SK-N-SH (cell line): Measurements from ENCODE around the gene FAM47E. TPM values are rescaled to one million over a fixed set of nuclear protein-coding genes. Genes with fewer than 3 reads are reported as not detected.

Source experiments
- CTCF ChIA-PET: fragments of 300-600, 350-600 bp; formaldehyde crosslinking; extraction: SDS; loops from one replicate; lab custom pipeline; 2021; lab: Yijun Ruan, JAX
- POLR2A ChIA-PET: fragments of 350-600 bp; sonication (Branson Sonifier 250); formaldehyde crosslinking; extraction: SDS; loops from one replicate; lab custom pipeline; 2020; ENCODE audit warnings: antibody characterized with exemption, inconsistent platforms; lab: Yijun Ruan, JAX
- DNase-seq: peaks from one replicate; pipeline ENCODE4 v3.0.0; 2012
- H2AFZ ChIP-seq: fragments of 200-600 bp; sonication (generic); 2 replicates; pipeline ENCODE4 v1.8.1; 2016; ENCODE audit warnings: antibody characterized with exemption, mild to moderate bottlenecking, low read depth
- H3F3A ChIP-seq: fragments of 200-600 bp; sonication (generic); replicated peaks from 2 replicates; pipeline ENCODE3; 2016; ENCODE audit warnings: antibody characterized with exemption, mild to moderate bottlenecking; ENCODE audit not compliant: insufficient read depth
- H3K27ac ChIP-seq, 2 experiments: fragments of 200-500 bp in 1 of 2; fragments of 200-600 bp in 1 of 2; sonication (Bioruptor generic) in 1 of 2; sonication (generic), shearing (Covaris generic) in 1 of 2; 2 replicates each; pipeline versions ENCODE4 v1.5.1 to v1.6.1; 2014 to 2016; ENCODE audit warnings: low read depth in 2 of 2, inconsistent platforms in 1 of 2, low read length in 1 of 2, mild to moderate bottlenecking in 1 of 2, mixed read lengths in 1 of 2
- H3K27me3 ChIP-seq: fragments of 200-600 bp; sonication (generic), shearing (Covaris generic); 2 replicates; pipeline ENCODE4 v1.6.1; 2016; ENCODE audit warnings: mixed run types; ENCODE audit not compliant: insufficient read depth
- H3K36me3 ChIP-seq, 2 experiments: fragments of 200-500 bp in 1 of 2; fragments of 200-600 bp in 1 of 2; sonication (Bioruptor generic) in 1 of 2; sonication (generic) in 1 of 2; replicated peaks in 1 of 2; 2 replicates each; pipeline versions ENCODE3 to v1.5.1; 2014 to 2016; ENCODE audit warnings: low read length in 1 of 2, mild to moderate bottlenecking in 1 of 2; ENCODE audit not compliant: insufficient read depth in 2 of 2, control insufficient read depth in 1 of 2
- H3K4me1 ChIP-seq, 2 experiments: fragments of 200-500 bp in 1 of 2; fragments of 200-600 bp in 1 of 2; sonication (Bioruptor generic) in 1 of 2; sonication (generic), shearing (Covaris generic) in 1 of 2; 2 replicates each; pipeline versions ENCODE4 v1.5.1 to v1.6.1; 2014 to 2016; ENCODE audit warnings: low read depth in 1 of 2, low read length in 1 of 2, mixed run types in 1 of 2; ENCODE audit not compliant: insufficient read depth in 2 of 2, control insufficient read depth in 1 of 2
- H3K4me2 ChIP-seq: fragments of 200-600 bp; sonication (generic), shearing (Covaris generic); 2 replicates; pipeline ENCODE4 v1.6.1; 2017; ENCODE audit warnings: mixed run types
- H3K4me3 ChIP-seq, 2 experiments: fragments of 200-500 bp in 1 of 2; fragments of 200-600 bp in 1 of 2; sonication (Bioruptor generic) in 1 of 2; sonication (generic), shearing (Covaris generic) in 1 of 2; 2 replicates each; pipeline versions ENCODE4 v1.5.1 to v1.8.1; 2014 to 2016; ENCODE audit warnings: low read depth in 2 of 2, inconsistent platforms in 1 of 2, low read length in 1 of 2, mild to moderate bottlenecking in 1 of 2, mixed read lengths in 1 of 2, moderate library complexity in 1 of 2
- H3K79me2 ChIP-seq: fragments of 200-600 bp; sonication (generic); 2 replicates; pipeline ENCODE4 v1.8.1; 2017; ENCODE audit warnings: mild to moderate bottlenecking; ENCODE audit not compliant: insufficient read depth
- H3K9ac ChIP-seq: fragments of 200-600 bp; sonication (generic); 2 replicates; pipeline ENCODE4 v1.6.1; 2017; ENCODE audit warnings: mixed run types
- H3K9me2 ChIP-seq: fragments of 200-600 bp; sonication (generic); 2 replicates; pipeline ENCODE4 v1.6.1; 2017; ENCODE audit warnings: mixed run types
- H3K9me3 ChIP-seq: fragments of 200-600 bp; sonication (generic); 2 replicates; pipeline ENCODE4 v1.6.1; 2017; ENCODE audit warnings: mixed run types, mild to moderate bottlenecking, moderate library complexity
- H4K20me1 ChIP-seq: fragments of 200-600 bp; sonication (generic); 2 replicates; pipeline ENCODE4 v1.6.1; 2017; ENCODE audit warnings: mild to moderate bottlenecking, mixed run types; ENCODE audit not compliant: insufficient read depth
- EP300 ChIP-seq, 2 experiments: IDR thresholded peaks; 2 replicates each; pipeline versions ENCODE4 v1.4.0 to v1.6.1; 2012; ENCODE audit warnings: borderline replicate concordance in 1 of 2, low read depth in 1 of 2, low read length in 1 of 2
- EZH2phosphoT487 ChIP-seq: fragments of 200-600 bp; sonication (generic); IDR thresholded peaks from 2 replicates; pipeline ENCODE4 v1.6.1; 2017; ENCODE audit warnings: low read depth, mixed run types, mild to moderate bottlenecking, antibody characterized with exemption, moderate library complexity, borderline replicate concordance
- FOXJ3 ChIP-seq: sonication (generic); formaldehyde crosslinking; IDR thresholded peaks from 2 replicates; pipeline ENCODE4 v1.5.1; 2020; ENCODE audit warnings: mild to moderate bottlenecking, missing genetic modification reagents
- FOXM1 ChIP-seq: IDR thresholded peaks from 2 replicates; pipeline ENCODE4 v1.4.0; 2012; ENCODE audit warnings: low read depth, mild to moderate bottlenecking
- GATA2 ChIP-seq: sonication (generic); formaldehyde crosslinking; IDR thresholded peaks from 2 replicates; pipeline ENCODE4 v1.5.0; 2020; ENCODE audit warnings: mild to moderate bottlenecking, missing genetic modification reagents
- JUND ChIP-seq: IDR thresholded peaks from 2 replicates; pipeline ENCODE4 v1.4.0; 2012
- RAD21 ChIP-seq: IDR thresholded peaks from 2 replicates; pipeline ENCODE4 v1.6.1; 2012; ENCODE audit warnings: mild to moderate bottlenecking, low read length
- TAF1 ChIP-seq: IDR thresholded peaks from 2 replicates; pipeline ENCODE4 v1.6.1; 2012; ENCODE audit warnings: low read depth, mild to moderate bottlenecking, low read length, moderate library complexity, borderline replicate concordance
- WGBS: methylation state at CpG from one replicate; pipeline ENCODE4 v1.1.6; 2017; ENCODE audit warnings: low lambda C conversion rate; 5-methylcytosine and 5-hydroxymethylcytosine counted together
- polyA plus RNA-seq, 3 experiments: library from polyadenylated mRNA; depleted of rRNA; stranded (reverse); fragments of >200 nt; gene quantifications; 2 replicates each; pipeline ENCODE4 v1.2.3, GENCODE V29; 2012
- TF ChIP-seq, protein P1 (sequence below): IDR thresholded peaks from 2 replicates; pipeline ENCODE4 v1.4.0; 2012; ENCODE audit warnings: low read depth, borderline replicate concordance
- TF ChIP-seq, protein P2 (sequence below): fragments of 150-350 bp; IDR thresholded peaks from 2 replicates; pipeline ENCODE4 v1.6.1; 2017; ENCODE audit warnings: antibody characterized with exemption, low read length, low read depth, borderline replicate concordance
- TF ChIP-seq, protein P3 (sequence below): IDR thresholded peaks from 2 replicates; pipeline ENCODE4 v1.4.0; 2012; ENCODE audit warnings: low read depth, borderline replicate concordance

The FAM47E gene
- polyA plus RNA-seq, 1 of the 3 experiments (the other 2 are of a cell fraction), result 1.8 TPM

DNA sequence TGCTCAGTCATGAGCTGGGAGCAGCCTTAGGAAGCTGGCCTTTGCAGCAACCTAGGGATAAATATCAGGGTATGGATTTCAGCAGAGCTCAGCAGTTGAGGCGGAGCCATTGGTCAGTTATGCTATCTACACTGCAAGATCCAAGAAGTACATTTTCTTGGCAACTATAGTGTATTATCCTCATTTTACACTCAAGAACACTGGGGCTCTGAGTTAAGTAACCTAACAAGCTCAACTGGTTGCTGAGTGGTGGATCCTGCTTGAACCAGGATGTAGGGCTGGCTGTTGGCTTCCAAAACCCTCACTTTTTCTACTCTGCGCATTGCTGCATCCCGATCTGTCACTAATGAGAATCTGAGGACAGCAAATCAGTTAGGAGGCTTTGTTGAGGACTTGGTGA lies 36.4 kb upstream of the FAM47E start:
- H2AFZ ChIP-seq, result no peak overlapping the region
- no peak overlapping the region for H3K4me2 ChIP-seq
- H3K9me2 ChIP-seq, result no peaks in the 10 kb centered on the region
- H3K27me3 ChIP-seq, result no peaks in the 10 kb centered on the region
- H3K79me2 ChIP-seq, result peaks cover 38% of the 10 kb centered on the region
- no peaks in the 10 kb centered on the region for H3K36me3 ChIP-seq
- 100% methylated on average over 3 of the region's 3 CpGs for WGBS
- H4K20me1 ChIP-seq, result peaks cover 9% of the 10 kb centered on the region; the same call in 1 of the 2 replicates
- H3K4me1 ChIP-seq, result peaks cover 12 to 25% of the 10 kb centered on the region in 2 experiments; a peak in 3 of 4 replicates
- H3K9ac ChIP-seq, result no peak overlapping the region
- H3K27ac ChIP-seq, result no peak overlapping the region; a peak in 1 of 4 replicates
- no peak for DNase-seq
- CTCF ChIA-PET, result interaction anchor here (1.0 to 7.6 kb wide), 5 partner anchors 8 to 163 kb away, joined by 3 to 65 read pairs (median 4); no protein-coding TSS in a partner anchor
- POLR2A ChIA-PET, result interaction anchor here (1.1 to 2.7 kb wide), 3 partner anchors 16 to 91 kb away, joined by 3 to 16 read pairs (median 13); partner anchors contain the start of gene STBD1
- H3K4me3 ChIP-seq, result no peak overlapping the region
- TF ChIP-seq RAD21, result no peak
- TF ChIP-seq EZH2phosphoT487, result no peak
- no peak for TF ChIP-seq EP300 (IDR thresholded peaks at IDR 0.05; ENCODE audit: borderline replicate concordance in 1 of 2, low read depth in 1 of 2, low read length in 1 of 2)
- TF ChIP-seq, protein P1, sequence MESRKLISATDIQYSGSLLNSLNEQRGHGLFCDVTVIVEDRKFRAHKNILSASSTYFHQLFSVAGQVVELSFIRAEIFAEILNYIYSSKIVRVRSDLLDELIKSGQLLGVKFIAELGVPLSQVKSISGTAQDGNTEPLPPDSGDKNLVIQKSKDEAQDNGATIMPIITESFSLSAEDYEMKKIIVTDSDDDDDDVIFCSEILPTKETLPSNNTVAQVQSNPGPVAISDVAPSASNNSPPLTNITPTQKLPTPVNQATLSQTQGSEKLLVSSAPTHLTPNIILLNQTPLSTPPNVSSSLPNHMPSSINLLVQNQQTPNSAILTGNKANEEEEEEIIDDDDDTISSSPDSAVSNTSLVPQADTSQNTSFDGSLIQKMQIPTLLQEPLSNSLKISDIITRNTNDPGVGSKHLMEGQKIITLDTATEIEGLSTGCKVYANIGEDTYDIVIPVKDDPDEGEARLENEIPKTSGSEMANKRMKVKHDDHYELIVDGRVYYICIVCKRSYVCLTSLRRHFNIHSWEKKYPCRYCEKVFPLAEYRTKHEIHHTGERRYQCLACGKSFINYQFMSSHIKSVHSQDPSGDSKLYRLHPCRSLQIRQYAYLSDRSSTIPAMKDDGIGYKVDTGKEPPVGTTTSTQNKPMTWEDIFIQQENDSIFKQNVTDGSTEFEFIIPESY, result no peak
- no peak for TF ChIP-seq FOXM1
- TF ChIP-seq TAF1, result no peak
- no peak for TF ChIP-seq JUND
- TF ChIP-seq, all 33 proteins: peak for 0
- no peaks in the 10 kb centered on the region for H3K9me3 ChIP-seq
- H3F3A ChIP-seq, result peaks cover 6% of the 10 kb centered on the region

DNA sequence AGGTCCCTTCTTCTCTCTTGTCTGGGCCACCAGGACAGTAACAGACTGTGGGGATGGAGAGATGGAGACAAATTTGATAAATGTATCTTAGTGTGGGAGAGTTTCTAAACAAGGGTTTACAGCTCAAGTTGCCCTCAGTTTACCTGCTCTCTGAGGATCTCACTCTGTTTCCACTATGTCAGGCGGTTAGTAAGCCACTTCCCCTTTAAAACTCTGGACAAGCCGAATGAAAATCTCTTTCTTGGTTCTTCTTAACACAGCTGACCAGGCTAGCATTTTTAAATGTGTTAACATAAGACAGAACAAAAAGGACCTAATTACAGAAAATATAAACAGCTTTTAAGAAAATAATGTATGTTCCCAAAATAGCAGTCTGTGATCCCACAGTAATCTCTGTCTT lies 35.0 kb upstream of the FAM47E start:
- Histone ChIP-seq H3K4me1 (peaks cover 6 to 21% of the 10 kb centered on the region in 2 experiments; a peak in 2 of 4 replicates), H3K9ac (no peak overlapping the region), H4K20me1 (peaks cover 3% of the 10 kb centered on the region; the same call in 1 of the 2 replicates), H3K4me2 (no peak overlapping the region), H3K79me2 (peaks cover 24% of the 10 kb centered on the region), H3K36me3 (no peaks in the 10 kb centered on the region), H2AFZ (no peak overlapping the region), H3K9me3 (no peaks in the 10 kb centered on the region), H3K27me3 (no peaks in the 10 kb centered on the region), H3K27ac (no peak overlapping the region), H3K9me2 (no peaks in the 10 kb centered on the region), H3F3A (peaks cover 5% of the 10 kb centered on the region), H3K4me3 (no peak overlapping the region)
- ChIA-PET POLR2A (no interaction called here), CTCF (interaction anchor here (2.4 kb wide), 1 partner anchor 37 kb away, joined by 8 read pairs; no protein-coding TSS in a partner anchor)
- no peak for DNase-seq
- TF ChIP-seq GATA2 (no peak), EP300 (IDR thresholded peaks at IDR 0.05; ENCODE audit: borderline replicate concordance in 1 of 2, low read depth in 1 of 2, low read length in 1 of 2) (no peak), FOXJ3 (CRISPR knock-in tag) (no peak)
- TF ChIP-seq, protein P2, sequence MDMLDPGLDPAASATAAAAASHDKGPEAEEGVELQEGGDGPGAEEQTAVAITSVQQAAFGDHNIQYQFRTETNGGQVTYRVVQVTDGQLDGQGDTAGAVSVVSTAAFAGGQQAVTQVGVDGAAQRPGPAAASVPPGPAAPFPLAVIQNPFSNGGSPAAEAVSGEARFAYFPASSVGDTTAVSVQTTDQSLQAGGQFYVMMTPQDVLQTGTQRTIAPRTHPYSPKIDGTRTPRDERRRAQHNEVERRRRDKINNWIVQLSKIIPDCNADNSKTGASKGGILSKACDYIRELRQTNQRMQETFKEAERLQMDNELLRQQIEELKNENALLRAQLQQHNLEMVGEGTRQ, result no peak
- TF ChIP-seq, protein P3, sequence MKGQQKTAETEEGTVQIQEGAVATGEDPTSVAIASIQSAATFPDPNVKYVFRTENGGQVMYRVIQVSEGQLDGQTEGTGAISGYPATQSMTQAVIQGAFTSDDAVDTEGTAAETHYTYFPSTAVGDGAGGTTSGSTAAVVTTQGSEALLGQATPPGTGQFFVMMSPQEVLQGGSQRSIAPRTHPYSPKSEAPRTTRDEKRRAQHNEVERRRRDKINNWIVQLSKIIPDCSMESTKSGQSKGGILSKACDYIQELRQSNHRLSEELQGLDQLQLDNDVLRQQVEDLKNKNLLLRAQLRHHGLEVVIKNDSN, result no peak
- 95% methylated on average over 2 of the region's 2 CpGs for WGBS
